ENCODE measurements around the gene FOXL3.
"Not testable (repeated sequence)": the region's sequence is repeated elsewhere in the genome, so short reads cannot be mapped to it uniquely, and the experiment has no call there.

Gene FOXL3

GRCh38 chr7:289756-290553 lies at the start of gene FOXL3:
FOXL3 (plus strand) TSS chr7:290170; CDS start chr7:290170, 0 bp downstream.
- Mint-ChIP-seq H3K4me3 (no peak within 1 kb of the TSS), H3K27me3 (ENCODE audit: low read depth) (peaks cover 34% of the 10 kb centered on the region)

GRCh38 chr7:240887-241421 lies 49.0 kb upstream of the FOXL3 start:
- Mint-ChIP-seq H3K4me3 (no peak overlapping the region), H3K27ac (no peak overlapping the region), H3K27me3 (ENCODE audit: low read depth) (no peaks in the 10 kb centered on the region), H3K9me3 (no peaks in the 10 kb centered on the region), H3K4me1 (ENCODE audit: low read depth) (no peaks in the 10 kb centered on the region), H3K36me3 (ENCODE audit: low read depth) (no peaks in the 10 kb centered on the region)

More at GRCh38 chr7:289756-290553, at the start of gene FOXL3:
- H3K27ac Mint-ChIP-seq: no peak within 1 kb of the TSS
- H3K9me3 Mint-ChIP-seq: no peaks in the 10 kb centered on the region
- H3K4me1 Mint-ChIP-seq (ENCODE audit: low read depth): no peaks in the 10 kb centered on the region
- H3K36me3 Mint-ChIP-seq (ENCODE audit: low read depth): no peaks in the 10 kb centered on the region

DNA sequence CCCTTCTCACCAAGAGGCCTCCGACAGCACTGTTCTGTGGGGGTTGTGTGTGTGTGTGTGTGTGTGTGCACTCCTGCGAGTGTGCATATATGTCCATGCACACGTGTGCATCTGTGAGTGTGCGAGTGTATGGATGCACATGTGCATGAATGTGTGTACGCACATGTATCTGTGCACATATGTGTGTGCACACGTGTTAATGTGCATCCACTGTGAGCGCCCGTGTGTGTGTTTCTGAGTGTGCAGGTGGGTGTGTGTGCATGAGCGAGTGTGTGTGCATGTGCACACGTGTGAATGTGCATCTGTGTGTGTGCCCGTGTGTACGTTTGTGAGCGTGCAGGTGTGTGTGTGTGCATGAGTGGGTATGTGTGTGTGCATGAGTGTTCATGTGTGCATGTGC lies 48.5 kb upstream of the FOXL3 start:
- Mint-ChIP-seq H3K36me3 (ENCODE audit: low read depth) (no peaks in the 10 kb centered on the region), H3K4me1 (ENCODE audit: low read depth) (no peaks in the 10 kb centered on the region), H3K27ac (no peak overlapping the region), H3K4me3 (no peak overlapping the region), H3K9me3 (no peaks in the 10 kb centered on the region), H3K27me3 (ENCODE audit: low read depth) (no peaks in the 10 kb centered on the region)

DNA sequence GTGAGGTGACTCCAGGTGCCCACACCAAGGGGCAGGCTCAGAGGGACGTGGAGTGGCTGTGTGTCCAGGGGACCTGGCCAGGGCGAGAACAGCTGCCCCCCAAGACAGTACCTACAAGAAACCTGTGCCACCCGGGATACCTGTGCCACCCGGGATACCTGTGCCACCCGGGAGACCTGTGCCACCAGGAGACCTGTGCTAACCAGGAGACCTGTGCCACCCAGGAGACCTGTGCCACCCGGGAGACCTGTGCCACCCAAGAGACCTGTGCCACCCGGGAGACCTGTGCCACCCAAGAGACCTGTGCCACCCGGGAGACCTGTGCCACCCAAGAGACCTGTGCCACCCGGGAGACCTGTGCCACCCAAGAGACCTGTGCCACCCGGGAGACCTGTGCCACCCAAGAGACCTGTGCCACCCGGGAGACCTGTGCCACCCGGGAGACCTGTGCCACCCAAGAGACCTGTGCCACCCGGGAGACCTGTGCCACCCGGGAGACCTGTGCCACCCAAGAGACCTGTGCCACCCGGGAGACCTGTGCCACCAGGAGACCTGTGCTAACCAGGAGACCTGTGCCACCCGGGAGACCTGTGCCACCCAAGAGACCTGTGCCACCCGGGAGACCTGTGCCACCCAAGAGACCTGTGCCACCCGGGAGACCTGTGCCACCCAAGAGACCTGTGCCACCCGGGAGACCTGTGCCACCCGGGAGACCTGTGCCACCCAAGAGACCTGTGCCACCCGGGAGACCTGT lies 47.0 kb upstream of the FOXL3 start:
- not testable (repeated sequence) for H3K36me3 Mint-ChIP-seq (ENCODE audit: low read depth); H3K9me3 Mint-ChIP-seq; H3K27ac Mint-ChIP-seq; H3K4me1 Mint-ChIP-seq (ENCODE audit: low read depth); H3K4me3 Mint-ChIP-seq; H3K27me3 Mint-ChIP-seq (ENCODE audit: low read depth)

GRCh38 chr7:243580-243978 lies 46.4 kb upstream of the FOXL3 start:
- H3K27ac Mint-ChIP-seq; H3K36me3 Mint-ChIP-seq (ENCODE audit: low read depth); H3K4me1 Mint-ChIP-seq (ENCODE audit: low read depth); H3K27me3 Mint-ChIP-seq (ENCODE audit: low read depth); H3K4me3 Mint-ChIP-seq; H3K9me3 Mint-ChIP-seq: not testable (repeated sequence)

DNA sequence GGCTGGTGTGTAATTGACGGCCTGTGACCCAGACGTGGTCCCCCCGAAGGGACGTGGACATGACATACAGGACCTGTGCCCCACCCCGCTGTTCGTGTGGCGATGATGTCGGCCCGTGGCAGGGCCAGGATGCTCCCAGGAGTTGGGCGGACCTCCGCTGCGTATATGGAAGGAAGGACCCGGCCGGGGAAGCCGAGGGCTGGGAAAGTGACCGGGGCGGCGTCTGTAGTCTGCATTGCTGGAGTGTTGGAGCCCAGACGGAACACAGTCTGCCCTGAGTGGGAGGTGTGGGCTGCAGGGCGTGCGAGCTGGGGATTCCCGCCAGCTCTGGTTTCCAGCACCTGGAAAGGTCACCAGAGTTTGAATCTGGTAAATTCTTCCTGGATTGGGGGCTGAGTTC lies 45.0 kb upstream of the FOXL3 start:
- no peaks in the 10 kb centered on the region for H3K27me3 Mint-ChIP-seq (ENCODE audit: low read depth)
- no peaks in the 10 kb centered on the region for H3K36me3 Mint-ChIP-seq (ENCODE audit: low read depth)
- H3K9me3 Mint-ChIP-seq: no peaks in the 10 kb centered on the region
- H3K4me3 Mint-ChIP-seq: no peak overlapping the region
- no peaks in the 10 kb centered on the region for H3K4me1 Mint-ChIP-seq (ENCODE audit: low read depth)
- H3K27ac Mint-ChIP-seq: no peak overlapping the region

DNA sequence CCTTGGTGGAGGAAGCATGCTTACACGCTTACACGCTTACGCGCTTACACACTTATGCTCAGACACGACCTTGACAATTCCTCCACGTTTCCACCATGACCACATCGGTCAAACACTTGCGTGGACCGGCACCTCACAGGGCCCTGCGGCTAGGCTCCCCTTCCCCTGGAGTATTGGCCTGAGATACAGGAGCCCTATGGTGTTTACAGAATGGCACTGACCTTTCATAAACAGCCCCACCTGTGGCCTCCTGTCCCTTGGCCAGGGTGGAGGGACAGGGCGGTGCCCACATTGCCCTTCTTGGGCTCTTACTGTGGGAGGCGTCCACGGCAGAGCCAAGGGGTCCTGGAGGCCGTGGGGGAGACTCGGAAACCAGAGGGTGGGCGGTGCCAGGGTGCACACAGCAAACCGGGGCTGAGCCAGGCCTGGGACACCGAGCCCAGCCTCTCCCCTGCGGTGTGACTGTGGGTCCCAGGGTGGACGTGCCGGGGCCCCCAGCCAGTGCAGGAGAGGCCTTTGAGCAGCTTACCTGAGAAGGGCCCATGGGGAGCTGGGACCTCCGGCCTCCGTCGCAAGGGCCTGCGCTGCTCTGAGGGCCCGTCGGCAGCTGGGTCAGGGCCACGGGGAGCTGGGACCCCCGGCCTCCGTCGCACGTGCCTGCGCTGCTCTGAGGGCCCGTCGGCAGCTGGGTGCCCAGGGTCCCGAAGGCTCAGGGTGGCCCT lies 44.2 kb upstream of the FOXL3 start:
- Mint-ChIP-seq H3K4me3 (no peak overlapping the region), H3K36me3 (ENCODE audit: low read depth) (no peaks in the 10 kb centered on the region), H3K9me3 (no peaks in the 10 kb centered on the region), H3K4me1 (ENCODE audit: low read depth) (no peaks in the 10 kb centered on the region), H3K27me3 (ENCODE audit: low read depth) (no peaks in the 10 kb centered on the region), H3K27ac (no peak overlapping the region)

- Mint-ChIP-seq H3K27ac (no peak overlapping the region), H3K27me3 (ENCODE audit: low read depth) (no peaks in the 10 kb centered on the region), H3K36me3 (ENCODE audit: low read depth) (no peaks in the 10 kb centered on the region), H3K4me3 (no peak overlapping the region), H3K4me1 (ENCODE audit: low read depth) (no peaks in the 10 kb centered on the region), H3K9me3 (no peaks in the 10 kb centered on the region)
These were observed 43.5 kb upstream of the FOXL3 start for GRCh38 chr7:246451-246850.

- H3K36me3 Mint-ChIP-seq (ENCODE audit: low read depth): no peaks in the 10 kb centered on the region
These were observed 42.8 kb upstream of the FOXL3 start for GRCh38 chr7:247181-247580.

DNA sequence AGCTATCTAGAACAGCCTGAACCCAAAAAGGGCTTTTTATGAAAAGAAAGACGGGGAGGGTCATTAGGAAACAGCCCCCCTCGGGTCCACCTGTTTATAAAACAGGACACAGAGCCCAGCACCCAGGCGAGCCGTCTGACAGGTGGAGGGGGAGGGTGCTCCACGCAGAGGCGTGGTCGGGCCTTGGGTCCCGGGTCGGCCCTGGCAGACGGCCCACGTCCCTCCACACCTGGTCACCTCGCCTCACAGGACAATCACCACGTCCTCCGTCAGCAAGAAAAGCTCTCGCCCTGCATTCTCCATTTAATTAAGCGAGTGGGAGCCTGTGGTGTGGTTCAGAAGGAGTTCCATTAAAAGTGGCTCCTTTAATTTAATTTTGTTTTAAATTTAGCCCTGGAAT lies 42.3 kb upstream of the FOXL3 start:
- Mint-ChIP-seq H3K36me3 (ENCODE audit: low read depth) (no peaks in the 10 kb centered on the region), H3K27ac (no peak overlapping the region), H3K27me3 (ENCODE audit: low read depth) (no peaks in the 10 kb centered on the region), H3K9me3 (no peaks in the 10 kb centered on the region), H3K4me1 (ENCODE audit: low read depth) (no peaks in the 10 kb centered on the region), H3K4me3 (no peak overlapping the region)

More at GRCh38 chr7:247181-247580, 42.8 kb upstream of the FOXL3 start:
- no peaks in the 10 kb centered on the region for H3K27me3 Mint-ChIP-seq (ENCODE audit: low read depth)
- H3K27ac Mint-ChIP-seq: no peak overlapping the region
- no peaks in the 10 kb centered on the region for H3K4me1 Mint-ChIP-seq (ENCODE audit: low read depth)
- H3K9me3 Mint-ChIP-seq: no peaks in the 10 kb centered on the region
- no peak overlapping the region for H3K4me3 Mint-ChIP-seq

- H3K27ac Mint-ChIP-seq: no peak overlapping the region
- H3K4me1 Mint-ChIP-seq (ENCODE audit: low read depth): no peaks in the 10 kb centered on the region
- H3K36me3 Mint-ChIP-seq (ENCODE audit: low read depth): no peaks in the 10 kb centered on the region
- no peaks in the 10 kb centered on the region for H3K9me3 Mint-ChIP-seq
- no peak overlapping the region for H3K4me3 Mint-ChIP-seq
- no peaks in the 10 kb centered on the region for H3K27me3 Mint-ChIP-seq (ENCODE audit: low read depth)
These were observed 41.1 kb upstream of the FOXL3 start for GRCh38 chr7:248732-249435.

GRCh38 chr7:249989-250388 lies 40.0 kb upstream of the FOXL3 start:
- Mint-ChIP-seq H3K9me3 (no peaks in the 10 kb centered on the region), H3K27ac (no peak overlapping the region), H3K36me3 (ENCODE audit: low read depth) (no peaks in the 10 kb centered on the region), H3K27me3 (ENCODE audit: low read depth) (no peaks in the 10 kb centered on the region), H3K4me1 (ENCODE audit: low read depth) (no peaks in the 10 kb centered on the region), H3K4me3 (no peak overlapping the region)

DNA sequence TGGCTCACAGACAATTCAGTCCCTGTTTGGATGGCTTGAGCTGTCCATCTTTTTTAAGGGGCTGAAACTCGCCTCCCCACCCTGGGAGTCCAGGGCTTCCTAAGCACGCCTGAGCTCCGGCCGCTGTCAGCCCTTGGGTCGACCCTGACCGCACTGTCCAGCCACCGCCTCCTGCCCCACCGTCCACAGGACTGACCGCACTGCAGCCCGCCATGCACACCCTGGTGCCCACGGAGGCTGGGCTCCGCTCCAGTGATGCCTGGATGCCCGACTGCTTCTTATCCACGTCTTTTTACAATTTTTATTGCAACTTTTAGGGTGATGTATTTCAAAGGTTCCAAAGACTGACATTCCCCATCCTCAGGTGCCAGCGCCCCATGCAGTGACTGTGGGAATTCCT lies 39.4 kb upstream of the FOXL3 start:
- H3K36me3 Mint-ChIP-seq (ENCODE audit: low read depth): no peaks in the 10 kb centered on the region
- no peaks in the 10 kb centered on the region for H3K4me1 Mint-ChIP-seq (ENCODE audit: low read depth)
- H3K27me3 Mint-ChIP-seq (ENCODE audit: low read depth): no peaks in the 10 kb centered on the region
- H3K4me3 Mint-ChIP-seq: no peak overlapping the region
- no peaks in the 10 kb centered on the region for H3K9me3 Mint-ChIP-seq
- no peak overlapping the region for H3K27ac Mint-ChIP-seq

- no peaks in the 10 kb centered on the region for H3K9me3 Mint-ChIP-seq
- no peaks in the 10 kb centered on the region for H3K4me1 Mint-ChIP-seq (ENCODE audit: low read depth)
- H3K27me3 Mint-ChIP-seq (ENCODE audit: low read depth): no peaks in the 10 kb centered on the region
- no peaks in the 10 kb centered on the region for H3K36me3 Mint-ChIP-seq (ENCODE audit: low read depth)
- H3K27ac Mint-ChIP-seq: no peak overlapping the region
- no peak overlapping the region for H3K4me3 Mint-ChIP-seq
These were observed 39.0 kb upstream of the FOXL3 start for GRCh38 chr7:251005-251404.
